ENCODE data around the gene PPP1R3D. TPM values are rescaled to one million over a fixed set of nuclear protein-coding genes. Genes with fewer than 3 reads are reported as not detected.
"Not testable (repeated sequence)": the region's sequence is repeated elsewhere in the genome, so short reads cannot be mapped to it uniquely, and the experiment has no call there.

Gene PPP1R3D
- total RNA-seq, 1 experiment from 2014 or later = 2.7 TPM

- no peak for TF ChIP-seq ZBTB33 (IDR thresholded peaks at IDR 0.05; ENCODE audit: extremely low read depth, insufficient replicate concordance, low read length)
- no peak for TF ChIP-seq POLR2AphosphoS5 (IDR thresholded peaks at IDR 0.05; ENCODE audit: low read depth, low read length)
- TF ChIP-seq EGR1 (IDR thresholded peaks at IDR 0.05; ENCODE audit: low read depth) = no peak
- TF ChIP-seq SIN3A (IDR thresholded peaks at IDR 0.05; ENCODE audit: low read depth) = no peak
- TF ChIP-seq POLR2A (IDR thresholded peaks at IDR 0.05; ENCODE audit: borderline replicate concordance, extremely low read depth, insufficient read depth, insufficient read length) = no peak
- no peak for TF ChIP-seq CEBPB (IDR thresholded peaks at IDR 0.05; ENCODE audit: low read depth)
- no peak for TF ChIP-seq YY1 (IDR thresholded peaks at IDR 0.05; ENCODE audit: extremely low read depth, insufficient replicate concordance, low read depth, low read length)
Observed at GRCh38 chr20:59958123-59958522, 18.0 kb upstream of the PPP1R3D start, which contains the start of gene CDH26 (continued).

- H3K9me3 ChIP-seq (ENCODE audit: control insufficient read depth in 1 of 2, insufficient read depth in 1 of 2, low read depth in 1 of 2, low read length in 2 of 2); H3K4me1 ChIP-seq (ENCODE audit: control insufficient read depth in 1 of 2, insufficient read depth in 2 of 2, low read length in 2 of 2); BruUV-seq (replicated peaks); H3K4me2 ChIP-seq (ENCODE audit: low read length); POLR2A ChIA-PET; DNase-seq (ENCODE audit: low read depth, low spot score); H3K4me3 ChIP-seq (replicated peaks in 1 of 2; ENCODE audit: low read depth in 1 of 2, low read length in 2 of 2); H3K9ac ChIP-seq (ENCODE audit: low read length); H3K36me3 ChIP-seq (ENCODE audit: control insufficient read depth in 1 of 2, insufficient read depth in 2 of 2, low read length in 2 of 2); H3K79me2 ChIP-seq (ENCODE audit: insufficient read depth, low read length); ATAC-seq; H4K20me1 ChIP-seq (ENCODE audit: insufficient read depth); H3K9me2 ChIP-seq (ENCODE audit: insufficient read depth); intact Hi-C loops (cut with micrococcal nuclease); H2AFZ ChIP-seq (ENCODE audit: low read depth, low read length, poor library complexity, severe bottlenecking); H3K27ac ChIP-seq (ENCODE audit: low read depth, low read length); RAD21 ChIA-PET (ENCODE audit: low non-redundant PET in 1 of 2, low total read pairs in 2 of 2, uncharacterized antibody in 2 of 2, unreplicated experiment in 2 of 2): not testable (repeated sequence)
- CTCF ChIA-PET = interaction anchor here (1.8 kb wide), 1 partner anchor 17 kb away, joined by 4 read pairs; the partner anchor contains the start of genes FAM217B and PPP1R3D
- peaks cover 22% of the 10 kb centered on the region for H3K27me3 ChIP-seq (ENCODE audit: insufficient read depth, low read length)
Observed at GRCh38 chr20:59957568-59957967, 17.5 kb upstream of the PPP1R3D start.
